AG09309 (cell line): ENCODE data around the gene OGFOD3.
"Not testable (repeated sequence)": the region's sequence is repeated elsewhere in the genome, so short reads cannot be mapped to it uniquely, and the experiment has no call there.

ENCODE experiments used
- DNase-seq: peaks from one replicate; pipeline ENCODE4 v3.0.0-alpha.2; 2010; ENCODE audit warnings: low read depth
- H3K4me3 ChIP-seq: 2 replicates; pipeline ENCODE4 v1.5.1; 2011; ENCODE audit warnings: mild to moderate bottlenecking, low read depth, low read length, moderate library complexity; ENCODE audit not compliant: control insufficient read depth
- TF ChIP-seq, protein P1 (sequence below): IDR thresholded peaks from 2 replicates; pipeline ENCODE4 v1.5.1; 2011; ENCODE audit warnings: mild to moderate bottlenecking, low read depth, low read length, inconsistent platforms; ENCODE audit not compliant: insufficient read depth, control insufficient read depth; ENCODE audit errors: missing control alignments

OGFOD3 gene

DNA sequence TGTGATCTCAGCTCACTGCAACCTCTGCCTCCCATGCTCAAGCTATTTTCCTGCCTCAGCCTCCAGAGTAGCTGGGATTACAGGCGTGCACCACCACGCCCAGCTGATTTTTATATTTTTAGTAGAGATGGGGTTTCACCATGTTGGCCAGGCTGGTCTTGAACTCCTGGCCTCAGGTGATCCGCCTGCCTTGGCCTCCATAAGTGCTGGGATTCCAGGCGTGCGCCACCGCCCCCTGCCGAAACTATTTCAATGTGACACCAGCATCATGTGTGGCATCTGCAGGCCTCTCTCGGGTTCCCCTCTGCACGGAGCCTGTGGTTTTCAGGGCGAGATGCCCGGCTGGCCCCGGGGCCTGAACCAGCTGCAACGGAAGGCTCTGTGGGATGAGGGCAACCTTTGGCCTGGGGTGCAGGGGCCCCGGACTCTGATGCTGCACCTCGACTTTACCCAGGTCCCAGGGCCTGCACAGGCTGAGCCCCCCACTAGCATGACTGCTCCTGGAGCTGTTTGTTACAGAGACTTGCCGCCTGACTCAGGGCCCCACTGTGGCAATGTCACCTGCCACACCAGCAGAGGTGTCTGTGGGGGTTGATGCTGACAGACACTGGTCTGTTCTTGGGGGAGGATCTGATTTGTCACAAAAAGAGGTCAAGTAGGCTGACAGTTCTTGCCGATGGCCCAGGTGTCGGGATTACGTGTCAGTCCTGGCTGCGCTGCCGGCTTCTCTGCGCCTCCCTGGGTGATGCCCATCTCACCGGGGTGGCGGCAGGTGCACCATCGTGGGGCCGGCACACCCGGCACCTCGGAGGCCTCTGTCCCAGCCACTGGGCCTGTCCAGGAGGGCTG is 68.0 kb downstream of the OGFOD3 start:
- H3K4me3 ChIP-seq = no peak overlapping the region
- TF ChIP-seq, protein P1, sequence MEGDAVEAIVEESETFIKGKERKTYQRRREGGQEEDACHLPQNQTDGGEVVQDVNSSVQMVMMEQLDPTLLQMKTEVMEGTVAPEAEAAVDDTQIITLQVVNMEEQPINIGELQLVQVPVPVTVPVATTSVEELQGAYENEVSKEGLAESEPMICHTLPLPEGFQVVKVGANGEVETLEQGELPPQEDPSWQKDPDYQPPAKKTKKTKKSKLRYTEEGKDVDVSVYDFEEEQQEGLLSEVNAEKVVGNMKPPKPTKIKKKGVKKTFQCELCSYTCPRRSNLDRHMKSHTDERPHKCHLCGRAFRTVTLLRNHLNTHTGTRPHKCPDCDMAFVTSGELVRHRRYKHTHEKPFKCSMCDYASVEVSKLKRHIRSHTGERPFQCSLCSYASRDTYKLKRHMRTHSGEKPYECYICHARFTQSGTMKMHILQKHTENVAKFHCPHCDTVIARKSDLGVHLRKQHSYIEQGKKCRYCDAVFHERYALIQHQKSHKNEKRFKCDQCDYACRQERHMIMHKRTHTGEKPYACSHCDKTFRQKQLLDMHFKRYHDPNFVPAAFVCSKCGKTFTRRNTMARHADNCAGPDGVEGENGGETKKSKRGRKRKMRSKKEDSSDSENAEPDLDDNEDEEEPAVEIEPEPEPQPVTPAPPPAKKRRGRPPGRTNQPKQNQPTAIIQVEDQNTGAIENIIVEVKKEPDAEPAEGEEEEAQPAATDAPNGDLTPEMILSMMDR = peak; percentile 19
- DNase-seq = no peak

DNA sequence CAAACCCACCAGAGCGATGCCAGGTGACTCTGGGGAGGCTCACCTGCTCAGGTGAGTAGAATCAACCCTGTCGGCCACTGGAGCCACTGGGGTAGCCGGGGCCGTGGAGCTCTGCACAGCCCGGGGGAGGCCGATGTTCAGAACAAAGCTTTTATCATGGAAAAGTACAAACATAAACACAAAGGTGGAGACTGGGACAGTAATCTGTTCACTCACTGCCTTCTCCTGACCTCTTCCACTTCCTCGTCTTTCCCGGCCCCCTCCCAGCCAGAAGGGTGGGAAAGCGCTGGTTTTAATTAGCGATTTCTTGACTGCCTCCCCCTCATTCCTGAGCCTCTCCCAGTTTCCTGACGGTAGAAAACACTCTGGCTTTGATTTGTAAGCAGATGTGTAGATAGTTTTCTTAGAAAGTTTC is 69.1 kb downstream of the OGFOD3 start:
- H3K4me3 ChIP-seq = no peak overlapping the region; the same call in none of the 2 replicates
- DNase-seq = peak; percentile 54
- TF ChIP-seq, protein P1 = no peak

DNA sequence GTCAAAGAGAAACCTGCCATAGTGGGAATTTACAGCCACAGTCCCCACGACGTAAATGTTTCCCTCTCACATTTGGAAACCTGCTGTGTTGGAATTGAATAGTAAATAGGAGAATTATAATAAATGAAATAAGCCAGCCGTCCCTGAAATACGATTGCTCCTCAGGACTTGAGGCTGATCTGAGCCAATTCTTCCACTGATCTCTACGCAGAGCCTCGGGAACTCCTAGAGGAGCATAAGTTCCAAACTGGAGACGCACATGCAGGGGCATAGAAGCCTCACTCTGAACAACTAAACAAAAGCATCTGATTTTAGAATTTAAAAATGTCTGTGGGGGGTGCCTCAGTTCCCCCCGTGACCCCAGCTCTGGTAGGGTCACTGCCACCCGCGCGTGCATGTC is 69.5 kb downstream of the OGFOD3 start:
- H3K4me3 ChIP-seq = no peak overlapping the region
- no peak for DNase-seq
- TF ChIP-seq, protein P1 = no peak

DNA sequence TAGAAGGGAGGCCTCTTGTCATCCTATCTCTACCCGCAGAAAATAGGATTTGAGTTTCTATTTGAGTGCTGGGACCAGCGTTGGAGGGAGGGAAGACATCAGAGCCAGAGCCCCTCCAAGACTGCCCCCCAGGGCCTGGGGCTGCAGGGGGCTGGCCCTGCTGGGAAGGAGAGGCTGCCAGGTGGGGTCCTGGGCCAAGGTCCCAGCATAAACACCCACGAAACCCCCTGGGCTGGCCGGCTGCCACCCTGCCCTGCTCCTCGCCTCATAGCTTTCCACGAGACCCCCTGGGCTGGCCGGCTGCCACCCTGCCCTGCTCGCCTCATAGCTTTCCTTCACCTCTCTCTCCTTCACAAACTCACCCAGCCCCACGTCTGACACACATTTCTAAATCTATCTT is 70.0 kb downstream of the OGFOD3 start:
- H3K4me3 ChIP-seq = no peak overlapping the region
- DNase-seq = no peak
- TF ChIP-seq, protein P1 = no peak

DNA sequence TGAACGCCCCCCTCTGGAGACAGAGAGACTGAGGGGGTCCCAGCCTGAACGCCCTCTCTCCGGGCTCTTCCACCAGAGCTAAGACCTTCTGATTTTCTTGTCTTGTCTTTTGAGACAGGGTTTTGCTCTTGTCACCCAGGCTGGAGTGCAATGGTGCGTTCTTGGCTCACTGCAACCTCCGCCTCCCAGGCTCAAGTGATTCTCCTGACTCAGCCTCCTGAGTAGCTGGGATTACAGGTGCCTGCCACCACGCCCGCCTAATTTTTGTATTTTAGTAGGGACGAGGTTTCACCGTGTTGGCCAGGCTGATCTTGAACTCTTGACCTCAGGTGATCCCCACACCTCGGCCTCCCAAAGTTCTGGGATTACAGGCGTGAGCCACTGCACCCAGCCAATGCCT is 70.4 kb downstream of the OGFOD3 start:
- not testable (repeated sequence) for H3K4me3 ChIP-seq, DNase-seq

DNA sequence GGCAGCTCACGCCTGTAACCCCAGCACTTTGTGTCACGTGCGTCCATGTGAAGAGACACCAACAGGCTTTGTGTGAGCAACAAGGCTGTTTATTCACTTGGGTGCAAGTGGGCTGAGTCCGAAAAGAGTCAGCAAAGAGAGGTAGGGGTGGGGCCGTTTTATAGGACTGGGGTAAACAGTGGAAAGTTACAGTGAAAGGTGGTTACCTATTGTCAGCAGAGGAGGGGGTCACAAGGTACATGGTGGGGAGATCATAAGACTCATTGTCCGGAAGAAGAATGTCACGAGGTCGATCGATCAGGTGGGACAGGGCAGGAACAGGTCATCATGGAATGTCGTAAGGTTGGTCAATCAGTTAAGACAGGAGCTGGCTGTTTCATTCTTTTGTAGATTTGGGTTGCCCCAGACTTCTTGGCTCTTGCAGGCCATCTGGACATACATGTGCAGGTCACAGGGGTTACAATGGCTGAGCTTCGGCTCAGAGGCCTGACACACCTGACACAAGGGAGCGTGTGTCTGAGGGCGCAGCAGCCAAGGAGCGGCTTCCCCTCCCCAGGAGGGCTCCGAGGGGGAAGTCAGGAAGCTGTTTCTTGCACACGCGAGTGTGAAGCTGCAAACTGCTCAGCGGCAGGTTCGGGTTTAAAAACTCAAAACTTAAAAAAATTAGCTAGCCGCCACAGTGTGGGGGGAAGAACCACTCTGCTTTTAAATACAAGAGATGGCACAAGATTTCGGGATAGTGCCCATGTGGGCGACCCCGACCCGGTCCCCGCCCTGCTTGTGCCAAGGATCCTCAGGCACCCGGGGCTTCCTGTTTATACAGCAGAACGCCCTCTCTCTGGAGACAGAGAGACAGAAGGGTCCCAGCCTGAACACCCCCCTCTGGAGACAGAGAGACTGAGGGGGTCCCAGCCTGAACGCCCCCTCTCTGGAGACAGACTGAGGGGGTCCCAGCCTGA is 71.8 kb downstream of the OGFOD3 start:
- no peak for DNase-seq
- TF ChIP-seq, protein P1 = no peak
- no peak overlapping the region for H3K4me3 ChIP-seq
